Immature natural killer cell (primary cell): ENCODE data around the gene POR. TPM values are rescaled to one million over a fixed set of nuclear protein-coding genes. Genes with fewer than 3 reads are reported as not detected.
"Not testable (repeated sequence)": the region's sequence is repeated elsewhere in the genome, so short reads cannot be mapped to it uniquely, and the experiment has no call there.

ENCODE experiments used
- DNase-seq, 3 donors: peaks; one replicate each; pipeline ENCODE4 v3.0.0; 2022; ENCODE audit warnings: mixed read lengths in 1 of 3
- H3K27ac Mint-ChIP-seq, 6 donors: one replicate each; pipeline ENCODE4 v1.8.0; 2020; ENCODE audit warnings: mixed read lengths in 6 of 6, mild to moderate bottlenecking in 5 of 6, inconsistent platforms in 4 of 6, moderate library complexity in 3 of 6
- H3K27me3 Mint-ChIP-seq, 3 donors: one replicate each; pipeline ENCODE4 v1.8.0; 2020 to 2021; ENCODE audit warnings: low read depth in 3 of 3, mild to moderate bottlenecking in 3 of 3, mixed read lengths in 3 of 3, moderate library complexity in 3 of 3, inconsistent platforms in 1 of 3
- H3K36me3 Mint-ChIP-seq, 3 donors: one replicate each; pipeline ENCODE4 v1.8.0; 2020; ENCODE audit warnings: mixed read lengths in 3 of 3, inconsistent platforms in 2 of 3, mild to moderate bottlenecking in 2 of 3
- H3K4me1 Mint-ChIP-seq, 2 donors: one replicate each; pipeline ENCODE4 v1.8.0; 2020; ENCODE audit warnings: inconsistent platforms in 2 of 2, mild to moderate bottlenecking in 2 of 2, mixed read lengths in 2 of 2, moderate library complexity in 1 of 2
- H3K4me3 Mint-ChIP-seq, 5 donors: one replicate each; pipeline ENCODE4 v1.8.0; 2020; ENCODE audit warnings: mild to moderate bottlenecking in 5 of 5, mixed read lengths in 5 of 5, inconsistent platforms in 3 of 5, moderate library complexity in 3 of 5
- H3K9me3 Mint-ChIP-seq, 6 donors: one replicate each; pipeline ENCODE4 v1.8.0; 2020; ENCODE audit warnings: mild to moderate bottlenecking in 6 of 6, mixed read lengths in 6 of 6, inconsistent platforms in 4 of 6, moderate library complexity in 3 of 6
- polyA plus RNA-seq, 3 donors: library from polyadenylated mRNA; unstranded; fragments of 300-500 nt; fragmentation: Illumina TruSeq; gene quantifications; one replicate each; pipeline ENCODE4 v1.2.3, GENCODE V29; 2021

The POR gene
- polyA plus RNA-seq, 3 donors from 2014 or later = 49.5 to 68.9 (median 64.4) TPM

DNA sequence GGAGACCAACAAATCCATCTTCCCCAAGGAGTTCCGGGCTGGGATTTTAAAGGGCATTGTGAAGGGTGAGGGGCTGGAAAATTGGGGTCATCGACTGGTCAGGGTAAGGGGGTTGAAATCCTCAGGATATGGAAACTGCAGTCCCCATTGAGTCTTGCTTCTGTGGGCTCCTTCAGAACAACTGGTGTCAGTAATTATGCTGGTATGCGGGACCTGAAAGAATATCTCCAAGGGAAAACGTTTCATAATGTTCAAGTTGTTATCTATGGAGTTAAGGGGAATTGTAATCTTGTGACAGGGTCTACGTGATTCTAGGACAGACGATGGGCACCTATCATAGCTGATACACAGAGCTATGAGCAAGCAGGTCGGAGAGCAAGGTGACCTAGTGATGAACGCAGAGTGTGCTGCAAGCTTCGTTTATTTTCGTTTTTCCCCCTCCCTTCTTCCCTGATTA lies 36.6 kb upstream of the POR start:
- no peak for DNase-seq
- H3K27ac Mint-ChIP-seq = peak overlapping the region; percentile 92 to 97 (median 95)
- H3K4me3 Mint-ChIP-seq = peak overlapping the region; percentile 96 to 99 (median 97)
- peaks cover 0 to 4% (median 0%) of the 10 kb centered on the region in 3 donors for H3K27me3 Mint-ChIP-seq
- H3K9me3 Mint-ChIP-seq = no peaks in the 10 kb centered on the region
- peaks cover 0 to 8% (median 3%) of the 10 kb centered on the region in 3 donors for H3K36me3 Mint-ChIP-seq
- H3K4me1 Mint-ChIP-seq = peaks cover 22 to 31% of the 10 kb centered on the region in 2 donors

- H3K4me3 Mint-ChIP-seq = peak within 1 kb of the TSS; percentile 96 to 99 (median 97)
- H3K36me3 Mint-ChIP-seq = peaks cover 0 to 8% (median 3%) of the 10 kb centered on the region in 3 donors
Measured at GRCh38 chr7:75878769-75879611, 36.0 kb upstream of the POR start, which contains the start of gene RHBDD2. TSS of gene RHBDD2 (plus strand) at chr7:75879034. CDS start at chr7:75879083, 49 bp downstream.

GRCh38 chr7:75879771-75880184 lies 35.2 kb upstream of the POR start:
- peaks cover 22 to 31% of the 10 kb centered on the region in 2 donors for H3K4me1 Mint-ChIP-seq
- peak overlapping the region; percentile 82 to 97 (median 95) for H3K27ac Mint-ChIP-seq
- peak in 1 of 3 donors; percentile 10 for DNase-seq
- H3K27me3 Mint-ChIP-seq = peaks cover 0 to 4% (median 0%) of the 10 kb centered on the region in 3 donors
- H3K4me3 Mint-ChIP-seq = peak overlapping the region; percentile 96 to 99 (median 97)
- H3K9me3 Mint-ChIP-seq = no peaks in the 10 kb centered on the region
- H3K36me3 Mint-ChIP-seq = peaks cover 0 to 12% (median 3%) of the 10 kb centered on the region in 3 donors

More at GRCh38 chr7:75878769-75879611, 36.0 kb upstream of the POR start, which contains the start of gene RHBDD2:
- peak; percentile 88 to 94 (median 91) for DNase-seq
- Mint-ChIP-seq H3K9me3 (no peaks in the 10 kb centered on the region), H3K27me3 (peaks cover 0 to 4% (median 0%) of the 10 kb centered on the region in 3 donors), H3K4me1 (peaks cover 22 to 31% of the 10 kb centered on the region in 2 donors), H3K27ac (peak within 1 kb of the TSS; percentile 92 to 97 (median 95))

- DNase-seq = no peak
- Mint-ChIP-seq H3K27ac (peak overlapping the region in 4 of 6 donors; percentile 4 to 95 (median 83)), H3K4me3 (peak overlapping the region; percentile 96 to 99 (median 97)), H3K36me3 (peaks cover 0 to 12% (median 3%) of the 10 kb centered on the region in 3 donors), H3K9me3 (no peaks in the 10 kb centered on the region), H3K4me1 (peaks cover 22 to 31% of the 10 kb centered on the region in 2 donors), H3K27me3 (peaks cover 0 to 4% (median 0%) of the 10 kb centered on the region in 3 donors)
Measured at GRCh38 chr7:75880242-75880641, 34.7 kb upstream of the POR start.

DNA sequence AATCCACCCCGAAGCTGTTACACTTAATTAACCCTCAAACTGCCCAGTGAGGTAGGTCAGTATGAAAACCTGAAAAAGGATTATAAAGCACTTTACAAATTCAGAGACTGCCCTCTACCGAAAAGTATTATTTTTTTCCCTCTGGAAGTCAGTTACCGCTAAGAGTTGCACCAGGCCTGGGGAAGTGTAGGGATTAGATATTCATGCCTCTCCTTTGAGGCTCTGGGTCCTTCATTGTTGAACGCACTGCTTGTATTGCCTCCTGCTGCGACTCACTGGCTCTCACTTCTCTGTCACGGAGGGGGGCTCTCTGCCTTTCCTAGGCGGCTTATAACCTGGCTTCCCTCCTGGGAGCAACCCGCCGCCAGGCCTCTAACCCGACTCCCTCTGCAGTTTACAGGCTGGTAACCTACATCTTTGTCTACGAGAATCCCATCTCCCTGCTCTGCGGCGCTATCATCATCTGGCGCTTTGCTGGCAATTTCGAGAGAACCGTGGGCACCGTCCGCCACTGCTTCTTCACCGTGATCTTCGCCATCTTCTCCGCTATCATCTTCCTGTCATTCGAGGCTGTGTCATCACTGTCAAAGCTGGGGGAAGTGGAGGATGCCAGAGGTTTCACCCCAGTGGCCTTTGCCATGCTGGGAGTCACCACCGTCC lies 33.4 kb upstream of the POR start:
- Mint-ChIP-seq H3K4me3 (no peak overlapping the region), H3K27me3 (peaks cover 0 to 4% (median 0%) of the 10 kb centered on the region in 3 donors), H3K27ac (peak overlapping the region in 2 of 6 donors; percentile 45 to 76), H3K9me3 (no peaks in the 10 kb centered on the region), H3K36me3 (peaks cover 0 to 15% (median 3%) of the 10 kb centered on the region in 3 donors), H3K4me1 (peaks cover 22 to 31% of the 10 kb centered on the region in 2 donors)
- DNase-seq = no peak

- not testable (repeated sequence) for H3K4me3 Mint-ChIP-seq, DNase-seq, H3K9me3 Mint-ChIP-seq, H3K27ac Mint-ChIP-seq, H3K27me3 Mint-ChIP-seq
- Mint-ChIP-seq H3K36me3 (peaks cover 0 to 15% (median 3%) of the 10 kb centered on the region in 3 donors), H3K4me1 (peaks cover 21 to 25% of the 10 kb centered on the region in 2 donors)
Measured at GRCh38 chr7:75883265-75883824, 31.6 kb upstream of the POR start.

- H3K27me3 Mint-ChIP-seq = no peaks in the 10 kb centered on the region
- peaks cover 0 to 15% (median 8%) of the 10 kb centered on the region in 3 donors for H3K36me3 Mint-ChIP-seq
- H3K27ac Mint-ChIP-seq = no peak overlapping the region
- no peaks in the 10 kb centered on the region for H3K9me3 Mint-ChIP-seq
- no peak for DNase-seq
- H3K4me3 Mint-ChIP-seq = no peak overlapping the region
- H3K4me1 Mint-ChIP-seq = peaks cover 17 to 24% of the 10 kb centered on the region in 2 donors
Measured at GRCh38 chr7:75884476-75884875, 30.5 kb upstream of the POR start.

DNA sequence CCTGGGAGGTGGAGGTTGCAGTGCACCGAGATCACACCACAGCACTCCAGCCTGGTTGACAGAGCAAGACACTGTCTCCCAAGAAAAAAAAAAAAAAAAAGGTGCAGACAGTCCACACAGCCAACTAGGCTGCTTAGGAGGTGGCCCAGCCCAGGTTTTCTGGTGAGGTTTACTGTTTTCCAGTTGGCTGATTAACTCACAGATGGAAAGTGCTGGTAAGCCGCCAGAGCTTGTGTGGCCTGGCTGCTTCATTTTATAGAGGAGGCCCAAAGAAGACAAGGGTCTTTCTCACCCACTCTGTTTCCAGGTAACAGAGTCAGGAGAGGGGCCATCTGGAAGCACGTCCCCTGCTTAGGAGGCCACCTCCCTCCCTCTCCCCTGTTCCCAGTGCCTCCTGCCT lies 29.9 kb upstream of the POR start:
- Mint-ChIP-seq H3K9me3 (no peaks in the 10 kb centered on the region), H3K36me3 (peaks cover 0 to 15% (median 8%) of the 10 kb centered on the region in 3 donors), H3K27ac (no peak overlapping the region), H3K27me3 (no peaks in the 10 kb centered on the region), H3K4me1 (peaks cover 11 to 18% of the 10 kb centered on the region in 2 donors), H3K4me3 (no peak overlapping the region)
- no peak for DNase-seq

DNA sequence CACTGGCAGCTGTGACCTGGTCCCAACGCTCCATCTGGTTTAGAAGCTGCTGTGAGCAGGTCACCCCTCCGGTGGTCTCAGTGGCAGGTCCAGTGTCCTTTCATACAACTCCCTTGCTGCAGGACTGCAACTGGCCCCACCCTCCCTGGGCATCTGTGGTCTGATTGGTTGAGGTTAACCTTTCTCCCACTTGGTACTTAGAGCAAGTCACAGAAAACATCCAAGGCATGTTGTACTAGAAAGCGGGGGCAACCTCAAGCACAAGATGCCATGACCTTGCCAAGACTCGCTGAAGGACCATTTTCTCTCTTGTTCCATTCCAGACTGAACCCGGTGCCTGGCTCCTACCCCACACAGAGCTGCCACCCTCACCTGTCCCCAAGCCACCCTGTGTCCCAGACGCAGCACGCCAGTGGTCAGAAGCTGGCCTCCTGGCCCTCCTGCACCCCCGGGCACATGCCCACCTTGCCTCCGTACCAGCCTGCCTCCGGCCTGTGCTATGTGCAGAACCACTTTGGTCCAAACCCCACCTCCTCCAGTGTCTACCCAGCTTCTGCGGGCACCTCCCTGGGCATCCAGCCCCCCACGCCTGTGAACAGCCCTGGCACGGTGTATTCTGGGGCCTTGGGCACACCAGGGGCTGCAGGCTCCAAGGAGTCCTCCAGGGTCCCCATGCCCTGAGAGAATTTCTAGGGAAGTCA lies 27.1 kb upstream of the POR start:
- H3K27me3 Mint-ChIP-seq = peaks cover 0 to 3% (median 2%) of the 10 kb centered on the region in 3 donors
- H3K27ac Mint-ChIP-seq = no peak overlapping the region
- peaks cover 0 to 7% (median 4%) of the 10 kb centered on the region in 3 donors for H3K36me3 Mint-ChIP-seq
- H3K9me3 Mint-ChIP-seq = no peaks in the 10 kb centered on the region
- DNase-seq = no peak
- H3K4me1 Mint-ChIP-seq = peaks cover 6% of the 10 kb centered on the region in 2 donors
- no peak overlapping the region for H3K4me3 Mint-ChIP-seq

GRCh38 chr7:75888464-75889222 lies 26.3 kb upstream of the POR start:
- H3K9me3 Mint-ChIP-seq = no peaks in the 10 kb centered on the region
- H3K27ac Mint-ChIP-seq = peak overlapping the region in 2 of 6 donors; percentile 3 to 21
- no peak overlapping the region for H3K4me3 Mint-ChIP-seq

GRCh38 chr7:75889223-75889825 lies 25.6 kb upstream of the POR start:
- H3K27ac Mint-ChIP-seq = peak overlapping the region in 1 of 6 donors; percentile 3
- H3K36me3 Mint-ChIP-seq = peaks cover 0 to 6% (median 4%) of the 10 kb centered on the region in 3 donors
- H3K4me1 Mint-ChIP-seq = peaks cover 6% of the 10 kb centered on the region in 2 donors
- H3K9me3 Mint-ChIP-seq = no peaks in the 10 kb centered on the region
- no peak for DNase-seq
- H3K4me3 Mint-ChIP-seq = no peak overlapping the region
- peaks cover 0 to 3% (median 2%) of the 10 kb centered on the region in 3 donors for H3K27me3 Mint-ChIP-seq

More at GRCh38 chr7:75888464-75889222, 26.3 kb upstream of the POR start:
- Mint-ChIP-seq H3K36me3 (peaks cover 0 to 7% (median 4%) of the 10 kb centered on the region in 3 donors), H3K27me3 (peaks cover 0 to 3% (median 2%) of the 10 kb centered on the region in 3 donors), H3K4me1 (peaks cover 6% of the 10 kb centered on the region in 2 donors)
- no peak for DNase-seq

- no peak overlapping the region for H3K27ac Mint-ChIP-seq
- peaks cover 0 to 4% (median 3%) of the 10 kb centered on the region in 3 donors for H3K36me3 Mint-ChIP-seq
- peaks cover 6% of the 10 kb centered on the region in 2 donors for H3K4me1 Mint-ChIP-seq
- H3K27me3 Mint-ChIP-seq = peaks cover 0 to 3% (median 2%) of the 10 kb centered on the region in 3 donors
- no peak overlapping the region for H3K4me3 Mint-ChIP-seq
- no peak for DNase-seq
- no peaks in the 10 kb centered on the region for H3K9me3 Mint-ChIP-seq
Measured at GRCh38 chr7:75889826-75890225, 25.1 kb upstream of the POR start.
